Vagina (tissue), 2 donors: ENCODE results near the gene LACTBL1. TPM values are rescaled to one million over a fixed set of nuclear protein-coding genes. Genes with fewer than 3 reads are reported as not detected.
"Not testable (repeated sequence)": the region's sequence is repeated elsewhere in the genome, so short reads cannot be mapped to it uniquely, and the experiment has no call there.

Experiments
- DNase-seq, 2 donors: peaks; one replicate each; pipeline ENCODE4 v3.0.0-alpha.2; 2017; ENCODE audit errors: extremely low spot score in 2 of 2
- H3K27ac ChIP-seq: fragments of 200-600 bp; sonication (generic); one replicate; pipeline ENCODE4 v1.5.1; 2019
- H3K27me3 ChIP-seq: fragments of 200-600 bp; sonication (generic); one replicate; pipeline ENCODE4 v1.5.1; 2019
- H3K36me3 ChIP-seq, 2 donors: fragments of 200-600 bp; sonication (generic); one replicate each; pipeline ENCODE4 v1.5.1; 2017 to 2019
- H3K4me1 ChIP-seq: fragments of 200-600 bp; sonication (generic); one replicate; pipeline ENCODE4 v1.5.1; 2019
- H3K4me3 ChIP-seq, 2 donors: fragments of 200-600 bp; sonication (generic); 1 replicate in 1 of 2; 2 replicates in 1 of 2; pipeline ENCODE4 v1.5.1; 2016 to 2019
- H3K9me3 ChIP-seq: fragments of 200-600 bp; sonication (generic); one replicate; pipeline ENCODE4 v1.5.1; 2019
- POLR2A ChIP-seq, 2 donors: fragments of 450-650 bp; IDR thresholded peaks; one replicate each; pipeline ENCODE4 v1.6.1; 2017; ENCODE audit warnings: antibody characterized with exemption in 2 of 2, mild to moderate bottlenecking in 2 of 2, moderate library complexity in 2 of 2
- POLR2AphosphoS5 ChIP-seq, 2 donors: sonication (generic); formaldehyde crosslinking; IDR thresholded peaks; one replicate each; pipeline ENCODE4 v1.9.0; 2017; ENCODE audit warnings: antibody characterized with exemption in 2 of 2, mild to moderate bottlenecking in 2 of 2, low read depth in 1 of 2; ENCODE audit not compliant: insufficient read depth in 1 of 2
- intact Hi-C: fragments of 100-400 bp; cut with DNase I; formaldehyde crosslinking; loops from one replicate; pipeline ENCODE4 v1.15.1; 2023
- total RNA-seq: library from RNA; depleted of rRNA; stranded (reverse); fragments of >200 nt; gene quantifications from one replicate; pipeline ENCODE4 v1.2.3, GENCODE V29; 2016
- TF ChIP-seq, protein P1 (sequence below), 3 experiments: fragments of 450-650 bp in 2 of 3; fragments of 200-600 bp in 1 of 3; sonication (generic) in 1 of 3; IDR thresholded peaks; one replicate each; pipeline ENCODE4 v1.5.1; 2017 to 2019; ENCODE audit warnings: antibody characterized with exemption in 3 of 3, mild to moderate bottlenecking in 2 of 3, moderate library complexity in 2 of 3

LACTBL1 gene
- total RNA-seq, 1 donor from 2014 or later: not detected

DNA sequence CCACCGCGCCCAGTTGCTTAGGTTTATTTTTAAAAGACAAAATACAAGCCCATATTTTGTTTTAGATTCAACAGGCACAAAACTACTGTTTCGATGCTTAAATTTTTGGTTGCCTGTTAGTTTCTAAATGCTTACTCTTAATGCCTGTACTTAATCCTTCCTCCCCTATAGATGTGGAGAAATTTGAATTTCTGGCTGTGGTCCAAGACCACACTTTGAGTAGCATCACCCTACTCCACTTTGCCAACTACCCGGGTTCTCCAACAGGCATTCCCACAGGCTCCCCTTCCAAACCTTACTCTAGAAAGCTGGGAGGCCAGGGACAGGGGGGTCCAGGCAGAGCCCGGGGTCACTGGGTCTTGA lies 20.0 kb downstream of the LACTBL1 start:
- H3K9me3 ChIP-seq: no peaks in the 10 kb centered on the region
- H3K4me3 ChIP-seq: no peak overlapping the region
- intact Hi-C loops: no loop called here
- H3K4me1 ChIP-seq: no peaks in the 10 kb centered on the region
- no peak overlapping the region for H3K27ac ChIP-seq
- TF ChIP-seq POLR2A (IDR thresholded peaks at IDR 0.05) (no peak), POLR2AphosphoS5 (IDR thresholded peaks at IDR 0.05; ENCODE audit: insufficient read depth in 1 of 2, low read depth in 1 of 2) (no peak)
- TF ChIP-seq, protein P1, sequence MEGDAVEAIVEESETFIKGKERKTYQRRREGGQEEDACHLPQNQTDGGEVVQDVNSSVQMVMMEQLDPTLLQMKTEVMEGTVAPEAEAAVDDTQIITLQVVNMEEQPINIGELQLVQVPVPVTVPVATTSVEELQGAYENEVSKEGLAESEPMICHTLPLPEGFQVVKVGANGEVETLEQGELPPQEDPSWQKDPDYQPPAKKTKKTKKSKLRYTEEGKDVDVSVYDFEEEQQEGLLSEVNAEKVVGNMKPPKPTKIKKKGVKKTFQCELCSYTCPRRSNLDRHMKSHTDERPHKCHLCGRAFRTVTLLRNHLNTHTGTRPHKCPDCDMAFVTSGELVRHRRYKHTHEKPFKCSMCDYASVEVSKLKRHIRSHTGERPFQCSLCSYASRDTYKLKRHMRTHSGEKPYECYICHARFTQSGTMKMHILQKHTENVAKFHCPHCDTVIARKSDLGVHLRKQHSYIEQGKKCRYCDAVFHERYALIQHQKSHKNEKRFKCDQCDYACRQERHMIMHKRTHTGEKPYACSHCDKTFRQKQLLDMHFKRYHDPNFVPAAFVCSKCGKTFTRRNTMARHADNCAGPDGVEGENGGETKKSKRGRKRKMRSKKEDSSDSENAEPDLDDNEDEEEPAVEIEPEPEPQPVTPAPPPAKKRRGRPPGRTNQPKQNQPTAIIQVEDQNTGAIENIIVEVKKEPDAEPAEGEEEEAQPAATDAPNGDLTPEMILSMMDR (IDR thresholded peaks at IDR 0.05): no peak
- no peak for DNase-seq
- H3K36me3 ChIP-seq: no peaks in the 10 kb centered on the region
- H3K27me3 ChIP-seq: peaks cover 8% of the 10 kb centered on the region

DNA sequence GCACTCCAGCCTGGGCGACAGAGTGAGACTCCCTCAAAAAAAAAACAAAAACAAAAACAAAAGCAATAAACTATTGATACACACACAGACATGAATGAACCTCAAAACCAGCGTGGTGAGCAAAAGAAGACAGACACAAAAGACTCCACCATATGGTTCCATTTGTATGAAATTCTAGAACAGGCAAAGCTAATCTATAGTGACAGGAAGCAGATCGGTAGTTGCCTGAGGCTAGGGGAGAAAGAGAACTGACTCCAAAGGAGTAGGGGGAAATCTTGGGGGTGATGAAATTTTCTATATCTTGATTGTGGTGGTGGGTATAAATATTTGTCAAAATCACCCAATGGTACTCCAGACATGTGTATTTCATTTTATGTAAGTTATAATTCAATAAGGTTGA lies 20.9 kb downstream of the LACTBL1 start:
- DNase-seq: no peak
- TF ChIP-seq POLR2A (IDR thresholded peaks at IDR 0.05) (no peak), POLR2AphosphoS5 (IDR thresholded peaks at IDR 0.05; ENCODE audit: insufficient read depth in 1 of 2, low read depth in 1 of 2) (no peak)
- TF ChIP-seq, protein P1 (IDR thresholded peaks at IDR 0.05): no peak
- intact Hi-C loops: no loop called here
- Histone ChIP-seq H3K4me3 (no peak overlapping the region), H3K36me3 (no peaks in the 10 kb centered on the region), H3K27me3 (peaks cover 8% of the 10 kb centered on the region), H3K27ac (no peak overlapping the region), H3K9me3 (no peaks in the 10 kb centered on the region), H3K4me1 (no peaks in the 10 kb centered on the region)

DNA sequence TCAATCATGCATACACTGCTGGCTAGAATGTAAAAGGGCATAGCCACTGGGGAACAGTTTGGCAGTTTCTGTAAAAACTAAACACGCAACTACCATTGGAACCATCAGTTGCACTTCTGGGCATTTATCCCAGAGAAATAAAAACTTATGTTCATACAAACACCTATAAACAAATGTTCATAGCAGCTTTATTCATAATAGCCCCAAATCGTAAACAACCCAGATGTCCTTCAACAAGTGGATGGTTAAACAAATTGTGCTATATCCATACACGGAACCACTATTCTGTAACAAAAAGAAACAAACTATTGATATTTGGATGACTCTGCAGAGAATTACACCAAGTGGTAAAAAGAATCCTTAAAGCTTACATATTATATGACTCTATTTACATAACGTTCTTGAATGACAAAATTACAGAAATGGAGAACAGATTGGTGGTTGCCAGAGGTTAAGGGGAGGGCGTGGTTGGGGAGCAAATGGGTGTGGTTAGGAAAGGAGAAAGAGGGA lies 22.8 kb downstream of the LACTBL1 start:
- H3K9me3 ChIP-seq: no peaks in the 10 kb centered on the region
- H3K4me3 ChIP-seq: no peak overlapping the region
- H3K27ac ChIP-seq: no peak overlapping the region
- TF ChIP-seq, protein P1 (IDR thresholded peaks at IDR 0.05): no peak
- no peak for TF ChIP-seq POLR2AphosphoS5 (IDR thresholded peaks at IDR 0.05; ENCODE audit: insufficient read depth in 1 of 2, low read depth in 1 of 2)
- TF ChIP-seq POLR2A (IDR thresholded peaks at IDR 0.05): no peak
- H3K4me1 ChIP-seq: no peaks in the 10 kb centered on the region
- H3K27me3 ChIP-seq: peaks cover 8% of the 10 kb centered on the region
- intact Hi-C loops: no loop called here
- no peaks in the 10 kb centered on the region for H3K36me3 ChIP-seq
- no peak for DNase-seq

DNA sequence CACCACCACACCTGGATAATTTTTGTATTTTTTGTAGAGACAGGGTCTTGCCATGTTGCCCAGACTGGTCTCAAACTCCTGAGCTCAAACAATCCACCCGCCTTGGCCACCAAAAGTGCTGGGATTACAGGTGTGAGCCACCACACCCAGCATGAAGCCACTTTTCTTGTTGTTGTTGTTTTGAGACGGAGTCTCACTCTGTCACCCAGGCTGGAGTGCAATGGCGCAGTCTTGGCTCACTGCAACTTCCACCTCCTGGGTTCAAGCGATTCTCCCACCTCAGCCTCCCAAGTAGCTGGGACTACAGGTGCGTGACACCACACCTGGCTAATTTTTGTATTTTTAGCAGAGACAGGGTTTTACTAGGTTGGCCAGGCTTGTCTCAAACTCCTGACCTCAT lies 27.5 kb downstream of the LACTBL1 start:
- H3K4me1 ChIP-seq, H3K36me3 ChIP-seq, intact Hi-C loops, DNase-seq, H3K27ac ChIP-seq, H3K9me3 ChIP-seq, H3K4me3 ChIP-seq, H3K27me3 ChIP-seq: not testable (repeated sequence)

DNA sequence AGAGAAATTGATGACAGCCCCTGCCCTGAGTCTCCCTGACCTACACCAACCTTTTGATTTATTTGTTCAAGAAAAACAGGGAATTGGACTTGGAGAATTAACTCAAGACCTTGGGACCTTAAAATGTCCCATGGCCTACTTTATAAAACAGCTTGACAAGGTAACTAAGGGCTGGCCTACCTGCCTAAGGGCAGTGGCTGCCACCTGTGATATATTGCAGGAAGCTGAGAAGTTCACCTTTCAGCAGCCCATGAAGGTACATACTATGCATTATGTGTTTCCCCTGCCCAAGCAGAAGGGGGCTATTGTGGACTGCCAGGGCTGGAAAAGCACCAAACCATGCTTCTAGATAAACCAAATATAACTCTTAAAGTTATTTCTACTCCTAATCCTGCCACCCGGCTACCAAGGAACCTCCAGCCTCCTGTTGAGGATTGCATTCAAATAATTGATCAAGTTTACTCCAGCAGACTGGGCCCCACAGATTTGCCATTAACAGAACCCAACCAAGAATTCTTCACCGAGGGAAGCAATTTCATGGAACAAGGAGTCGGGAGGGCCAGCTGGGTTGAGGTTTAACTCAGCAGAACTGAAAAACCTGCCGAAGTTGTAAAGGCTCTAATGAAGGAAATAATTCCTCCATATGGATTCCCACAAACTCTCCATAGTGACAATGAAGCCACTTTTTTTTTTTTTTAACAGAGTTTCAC lies 28.2 kb downstream of the LACTBL1 start:
- Histone ChIP-seq H3K36me3 (no peaks in the 10 kb centered on the region), H3K4me1 (no peaks in the 10 kb centered on the region), H3K27me3 (no peaks in the 10 kb centered on the region), H3K27ac (no peak overlapping the region), H3K9me3 (no peaks in the 10 kb centered on the region), H3K4me3 (no peak overlapping the region)
- TF ChIP-seq, protein P1 (IDR thresholded peaks at IDR 0.05): no peak
- TF ChIP-seq POLR2A (IDR thresholded peaks at IDR 0.05): no peak
- no peak for TF ChIP-seq POLR2AphosphoS5 (IDR thresholded peaks at IDR 0.05; ENCODE audit: insufficient read depth in 1 of 2, low read depth in 1 of 2)
- no peak for DNase-seq
- intact Hi-C loops: no loop called here
